Trophoblast cell (in vitro differentiated cells and primary cell): Measurements from ENCODE around the gene PIM3.

ENCODE experiments used
- DNase-seq, 2 donors: peaks; one replicate each; pipeline ENCODE4 v3.0.0-alpha.2; 2016
- H2AFZ ChIP-seq: 2 replicates; pipeline ENCODE4 v1.6.1; 2013; ENCODE audit warnings: low read length, moderate library complexity, mild to moderate bottlenecking; ENCODE audit not compliant: insufficient read depth, poor library complexity
- H2AK5ac ChIP-seq: 2 replicates; pipeline ENCODE4 v1.6.1; 2013; ENCODE audit warnings: mild to moderate bottlenecking, low read length
- H2BK120ac ChIP-seq: 2 replicates; pipeline ENCODE4 v1.6.1; 2013; ENCODE audit warnings: low read length, mild to moderate bottlenecking, moderate library complexity; ENCODE audit not compliant: insufficient read depth, poor library complexity
- H2BK12ac ChIP-seq: 2 replicates; pipeline ENCODE4 v1.6.1; 2013; ENCODE audit warnings: mild to moderate bottlenecking, low read length, moderate library complexity
- H2BK5ac ChIP-seq: 2 replicates; pipeline ENCODE4 v1.6.1; 2013; ENCODE audit warnings: low read length, low read depth, moderate library complexity, mild to moderate bottlenecking; ENCODE audit not compliant: poor library complexity
- H3K14ac ChIP-seq: 2 replicates; pipeline ENCODE4 v1.6.1; 2013; ENCODE audit warnings: mild to moderate bottlenecking, low read length
- H3K18ac ChIP-seq: 2 replicates; pipeline ENCODE4 v1.6.1; 2013; ENCODE audit warnings: mild to moderate bottlenecking, low read length
- H3K23ac ChIP-seq: 2 replicates; pipeline ENCODE4 v1.6.1; 2013; ENCODE audit warnings: low read length
- H3K27ac ChIP-seq: 2 replicates; pipeline ENCODE4 v1.5.1; 2013; ENCODE audit warnings: low read depth, mild to moderate bottlenecking, inconsistent platforms, low read length, moderate library complexity
- H3K27me3 ChIP-seq: 2 replicates; pipeline ENCODE4 v1.6.1; 2013; ENCODE audit warnings: inconsistent platforms, mild to moderate bottlenecking, low read length, moderate library complexity; ENCODE audit not compliant: insufficient read depth
- H3K36me3 ChIP-seq, 2 experiments: 1 replicate in 1 of 2; 2 replicates in 1 of 2; pipeline ENCODE4 v1.6.1; 2013; ENCODE audit warnings: low read length in 2 of 2, mild to moderate bottlenecking in 2 of 2, moderate library complexity in 1 of 2; ENCODE audit not compliant: insufficient read depth in 2 of 2, control insufficient read depth in 1 of 2
- H3K4ac ChIP-seq: 2 replicates; pipeline ENCODE4 v1.6.1; 2013; ENCODE audit warnings: low read depth, mild to moderate bottlenecking, low read length, moderate library complexity
- H3K4me1 ChIP-seq, 2 experiments: 1 replicate in 1 of 2; 2 replicates in 1 of 2; pipeline ENCODE4 v1.6.1; 2013; ENCODE audit warnings: low read length in 2 of 2, mild to moderate bottlenecking in 2 of 2, moderate library complexity in 1 of 2; ENCODE audit not compliant: insufficient read depth in 2 of 2, control insufficient read depth in 1 of 2
- H3K4me2 ChIP-seq: 2 replicates; pipeline ENCODE4 v1.6.1; 2013; ENCODE audit warnings: inconsistent platforms, mild to moderate bottlenecking, low read length, moderate library complexity
- H3K4me3 ChIP-seq: 2 replicates; pipeline ENCODE4 v1.5.1; 2013; ENCODE audit warnings: mild to moderate bottlenecking, low read depth, low read length, inconsistent platforms
- H3K79me1 ChIP-seq: one replicate; pipeline ENCODE4 v1.6.1; 2013; ENCODE audit warnings: low read length
- H3K79me2 ChIP-seq: 2 replicates; pipeline ENCODE4 v1.6.1; 2013; ENCODE audit warnings: low read length, mild to moderate bottlenecking; ENCODE audit not compliant: control insufficient read depth, insufficient read depth, poor library complexity
- H3K9ac ChIP-seq: 2 replicates; pipeline ENCODE4 v1.6.1; 2013; ENCODE audit warnings: mild to moderate bottlenecking, low read length
- H3K9me3 ChIP-seq: 2 replicates; pipeline ENCODE4 v1.6.1; 2013; ENCODE audit warnings: low read depth, mild to moderate bottlenecking, control low read depth, inconsistent platforms, low read length; ENCODE audit not compliant: insufficient read depth
- H4K12ac ChIP-seq: 2 replicates; pipeline ENCODE4 v1.6.1; 2013; ENCODE audit warnings: low read depth, mild to moderate bottlenecking, low read length, moderate library complexity
- H4K8ac ChIP-seq: 2 replicates; pipeline ENCODE4 v1.6.1; 2013; ENCODE audit warnings: low read depth, mild to moderate bottlenecking, low read length, moderate library complexity
- H4K91ac ChIP-seq: one replicate; pipeline ENCODE4 v1.6.1; 2013; ENCODE audit warnings: low read depth, mild to moderate bottlenecking, low read length, moderate library complexity
- WGBS: extraction: QIAGEN DNeasy Blood & Tissue Kit; methylation state at CpG from one replicate; pipeline ENCODE4 v1.1.7; 2013; ENCODE audit warnings: missing lambda C conversion rate; ENCODE audit not compliant: insufficient read length, insufficient coverage; ENCODE audit errors: extremely low coverage; 5-methylcytosine and 5-hydroxymethylcytosine counted together

The PIM3 gene

DNA sequence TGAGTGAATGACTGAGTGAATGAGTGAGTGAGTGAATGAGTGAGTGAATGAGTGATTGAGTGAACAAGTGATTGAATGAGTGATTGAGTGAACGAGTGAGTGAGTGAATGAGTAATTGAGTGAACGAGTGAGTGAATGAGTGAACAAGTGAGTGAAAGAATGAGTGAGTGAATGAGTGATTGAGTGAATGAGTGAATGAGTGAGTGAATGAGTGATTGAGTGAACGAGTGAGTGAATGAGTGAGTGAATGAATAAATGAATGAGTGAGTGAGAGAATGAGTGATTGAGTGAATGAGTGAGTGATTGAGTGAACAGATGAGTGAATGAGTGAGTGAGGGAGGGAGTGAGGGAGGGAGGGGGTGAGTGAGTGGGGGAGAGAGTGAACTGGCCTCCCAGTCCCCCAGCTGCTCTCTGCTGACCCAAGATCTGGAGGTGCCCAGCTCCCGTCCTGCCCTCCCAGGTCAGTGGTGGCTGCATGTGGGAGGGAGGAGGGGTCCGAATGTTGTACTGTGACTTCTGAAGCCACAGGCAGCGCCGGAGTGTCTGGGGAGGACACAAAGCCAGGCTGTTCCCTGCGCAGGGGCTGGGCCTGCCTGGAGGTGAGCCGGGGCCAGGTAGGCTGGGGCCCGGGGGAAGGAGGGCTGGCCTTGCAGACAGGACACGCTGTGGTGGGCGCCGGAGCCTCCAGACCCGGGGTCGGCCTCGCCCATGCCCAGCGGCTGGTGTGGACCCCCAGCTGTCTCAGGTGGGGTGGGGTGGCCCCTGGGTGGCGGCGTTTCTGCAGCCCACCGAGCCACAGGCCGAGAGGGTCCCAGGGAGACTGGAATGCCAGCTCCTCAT lies 17.8 kb upstream of the PIM3 start:
- H4K8ac ChIP-seq = peak overlapping the region; percentile 50
- no peaks in the 10 kb centered on the region for H3K36me3 ChIP-seq
- peak overlapping the region; percentile 49 for H3K14ac ChIP-seq
- H3K9ac ChIP-seq = no peak overlapping the region
- peaks cover 4% of the 10 kb centered on the region for H3K79me2 ChIP-seq
- peak overlapping the region; percentile 65 for H2BK120ac ChIP-seq
- no peaks in the 10 kb centered on the region for H3K27me3 ChIP-seq
- no peak overlapping the region for H3K23ac ChIP-seq
- DNase-seq = no peak
- H3K4me2 ChIP-seq = no peak overlapping the region
- H3K79me1 ChIP-seq = peaks cover 32% of the 10 kb centered on the region
- peak overlapping the region; percentile 64 for H2AK5ac ChIP-seq
- H3K18ac ChIP-seq = peak overlapping the region; percentile 33
- 100% methylated on average over 3 of the region's 21 CpGs for WGBS
- H4K12ac ChIP-seq = no peak overlapping the region
- H2BK12ac ChIP-seq = peak overlapping the region; percentile 68
- H3K4me1 ChIP-seq = peaks cover 25 to 26% of the 10 kb centered on the region in 2 experiments
- no peak overlapping the region for H2AFZ ChIP-seq
- H4K91ac ChIP-seq = peak overlapping the region; percentile 71
- H3K4me3 ChIP-seq = no peak overlapping the region
- no peak overlapping the region for H3K4ac ChIP-seq
- H3K9me3 ChIP-seq = no peaks in the 10 kb centered on the region
- no peak overlapping the region for H3K27ac ChIP-seq
- H2BK5ac ChIP-seq = peak overlapping the region; percentile 38

DNA sequence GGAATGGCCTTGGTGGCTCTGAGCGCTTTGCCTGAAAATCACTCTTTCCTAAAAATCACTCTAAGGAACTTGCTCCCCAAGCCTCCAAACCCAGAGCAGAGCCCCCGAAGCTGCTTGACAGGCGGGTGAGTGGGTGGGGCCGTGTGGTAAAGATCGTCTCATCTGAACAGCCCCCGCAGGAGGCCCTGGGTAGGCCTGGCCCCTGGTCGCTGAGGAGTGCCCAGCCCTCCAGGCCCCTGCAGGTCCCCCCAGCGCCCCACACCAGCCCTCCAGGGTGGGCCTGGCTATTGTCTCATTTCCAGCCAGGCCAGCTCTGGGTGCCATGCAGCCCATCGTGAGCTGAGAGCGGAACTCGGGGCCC lies 17.2 kb upstream of the PIM3 start:
- DNase-seq = no peak
- Histone ChIP-seq H3K4me3 (no peak overlapping the region), H3K9me3 (no peaks in the 10 kb centered on the region), H2AK5ac (peak overlapping the region; percentile 64), H3K14ac (peak overlapping the region; percentile 49), H3K79me1 (peaks cover 31% of the 10 kb centered on the region), H2AFZ (no peak overlapping the region), H3K4ac (no peak overlapping the region), H3K4me2 (no peak overlapping the region), H3K23ac (no peak overlapping the region), H4K8ac (no peak overlapping the region), H3K27me3 (no peaks in the 10 kb centered on the region), H3K18ac (no peak overlapping the region), H3K36me3 (no peaks in the 10 kb centered on the region), H3K9ac (no peak overlapping the region), H4K91ac (peak overlapping the region; percentile 71), H3K79me2 (peaks cover 4% of the 10 kb centered on the region), H2BK120ac (peak overlapping the region; percentile 65), H3K27ac (no peak overlapping the region), H3K4me1 (peaks cover 26 to 31% of the 10 kb centered on the region in 2 experiments), H2BK12ac (no peak overlapping the region), H4K12ac (no peak overlapping the region), H2BK5ac (no peak overlapping the region)
- whole genome bisulfite sequencing = no CpG with 5 or more reads among the region's 11 CpGs

DNA sequence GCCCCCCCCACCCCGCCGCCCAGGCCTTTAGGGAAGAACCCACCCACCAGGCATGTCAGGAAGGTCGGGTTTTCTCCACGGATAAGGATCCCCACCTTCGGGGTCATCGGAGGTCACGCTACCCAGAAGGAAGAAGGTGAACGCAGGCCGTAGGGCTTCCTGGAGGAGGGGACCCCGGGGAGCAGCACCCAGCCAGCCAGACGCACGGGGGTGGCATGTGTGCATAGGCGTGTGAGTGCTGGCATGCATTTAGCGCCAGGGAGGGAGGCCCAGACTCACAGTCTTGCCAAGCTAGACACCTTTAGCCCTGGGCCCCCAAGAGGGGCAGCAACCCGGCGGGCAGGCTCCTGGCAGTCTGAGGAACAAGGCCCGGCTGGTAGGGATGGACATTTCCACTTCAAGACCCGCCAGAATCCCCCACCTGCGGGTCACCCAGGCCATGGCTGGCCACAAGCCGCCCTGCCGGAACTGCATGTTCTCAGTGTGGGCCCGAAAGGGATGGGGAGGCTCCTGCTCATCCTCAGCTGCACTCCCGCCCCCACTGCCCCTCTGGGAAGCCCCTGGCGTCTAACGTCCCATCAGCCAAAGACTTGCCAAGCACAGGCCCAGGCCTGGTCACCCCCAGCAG lies 16.7 kb upstream of the PIM3 start:
- WGBS = no CpG with 5 or more reads among the region's 25 CpGs
- Histone ChIP-seq H3K27me3 (no peaks in the 10 kb centered on the region), H3K36me3 (no peaks in the 10 kb centered on the region), H4K91ac (peak overlapping the region; percentile 71), H4K12ac (no peak overlapping the region), H3K27ac (no peak overlapping the region), H2BK5ac (no peak overlapping the region), H3K4me2 (no peak overlapping the region), H3K4ac (no peak overlapping the region), H3K9ac (no peak overlapping the region), H3K18ac (no peak overlapping the region), H3K79me1 (peaks cover 32% of the 10 kb centered on the region), H2AK5ac (peak overlapping the region; percentile 82), H3K14ac (peak overlapping the region; percentile 12), H3K4me1 (peaks cover 26 to 30% of the 10 kb centered on the region in 2 experiments), H3K23ac (no peak overlapping the region), H3K79me2 (peaks cover 4% of the 10 kb centered on the region), H2BK120ac (no peak overlapping the region), H2BK12ac (peak overlapping the region; percentile 93), H3K4me3 (no peak overlapping the region), H2AFZ (no peak overlapping the region), H4K8ac (no peak overlapping the region), H3K9me3 (no peaks in the 10 kb centered on the region)
- no peak for DNase-seq

DNA sequence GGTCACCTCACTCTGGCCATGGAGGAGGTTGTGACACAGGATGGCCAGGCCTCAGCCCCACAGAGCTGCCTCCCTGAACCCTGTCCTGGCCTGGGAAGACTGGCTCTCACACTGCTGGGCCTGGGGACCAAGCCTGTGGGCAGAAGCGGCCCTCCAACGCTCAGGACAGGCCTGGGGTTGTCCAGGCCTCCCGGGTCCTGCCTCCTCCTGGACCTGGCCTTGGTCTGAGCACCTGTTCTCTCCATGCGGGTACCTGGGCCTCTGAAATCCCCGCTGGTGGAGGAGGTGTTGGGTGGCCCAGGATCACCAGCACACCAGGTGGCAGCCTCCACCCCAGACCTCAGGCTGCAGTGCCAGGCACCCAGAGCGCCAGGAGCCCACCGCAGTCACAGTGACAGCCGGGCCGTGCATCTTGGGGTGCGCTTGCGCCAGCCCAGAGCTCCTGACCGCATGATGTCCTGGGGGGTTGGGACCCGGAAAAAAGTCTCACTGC lies 16.1 kb upstream of the PIM3 start:
- peak overlapping the region; percentile 82 for H2AK5ac ChIP-seq
- peaks cover 26 to 30% of the 10 kb centered on the region in 2 experiments for H3K4me1 ChIP-seq
- no peak overlapping the region for H3K23ac ChIP-seq
- no peak overlapping the region for H2AFZ ChIP-seq
- peak overlapping the region; percentile 68 for H2BK120ac ChIP-seq
- H3K36me3 ChIP-seq = no peaks in the 10 kb centered on the region
- H2BK5ac ChIP-seq = no peak overlapping the region
- H2BK12ac ChIP-seq = peak overlapping the region; percentile 93
- H3K79me1 ChIP-seq = peaks cover 38% of the 10 kb centered on the region
- H3K27ac ChIP-seq = no peak overlapping the region
- H3K18ac ChIP-seq = no peak overlapping the region
- peak overlapping the region; percentile 12 for H3K14ac ChIP-seq
- no peak overlapping the region for H3K4me2 ChIP-seq
- no peak overlapping the region for H3K9ac ChIP-seq
- H4K12ac ChIP-seq = no peak overlapping the region
- no peaks in the 10 kb centered on the region for H3K9me3 ChIP-seq
- peaks cover 4% of the 10 kb centered on the region for H3K79me2 ChIP-seq
- no peaks in the 10 kb centered on the region for H3K27me3 ChIP-seq
- H3K4ac ChIP-seq = no peak overlapping the region
- no CpG with 5 or more reads among the region's 13 CpGs for WGBS
- H3K4me3 ChIP-seq = no peak overlapping the region
- DNase-seq = no peak
- H4K91ac ChIP-seq = peak overlapping the region; percentile 50
- H4K8ac ChIP-seq = no peak overlapping the region
